Tibial artery (tissue), 4 donors: ENCODE measurements around the gene AGAP1.
"Not testable (repeated sequence)": the region's sequence is repeated elsewhere in the genome, so short reads cannot be mapped to it uniquely, and the experiment has no call there.

Source experiments
- DNase-seq, 2 donors: peaks; one replicate each; pipeline ENCODE4 v3.0.0-alpha.2; 2019
- H3K27ac ChIP-seq, 2 donors: fragments of 200-600 bp; sonication (generic) in 1 of 2; 1 replicate in 1 of 2; 2 replicates in 1 of 2; pipeline ENCODE4 v1.5.1; 2018 to 2019; ENCODE audit warnings: mild to moderate bottlenecking in 1 of 2
- H3K27me3 ChIP-seq, 2 donors: fragments of 200-600 bp; sonication (generic) in 1 of 2; one replicate each; pipeline versions ENCODE4 v1.5.1 to v1.6.0; 2016 to 2019
- H3K36me3 ChIP-seq, 3 donors: fragments of 200-600 bp; sonication (generic) in 2 of 3; one replicate each; pipeline ENCODE4 v1.5.1; 2016 to 2019; ENCODE audit warnings: mild to moderate bottlenecking in 2 of 3
- H3K4me1 ChIP-seq, 4 donors: fragments of 200-600 bp; sonication (generic) in 2 of 4; 1 replicate in 3 of 4; 2 replicates in 1 of 4; pipeline ENCODE4 v1.5.1; 2016 to 2019
- H3K4me3 ChIP-seq, 2 donors: fragments of 200-600 bp; sonication (generic) in 1 of 2; 1 replicate in 1 of 2; 2 replicates in 1 of 2; pipeline ENCODE4 v1.5.1; 2018 to 2019; ENCODE audit warnings: mild to moderate bottlenecking in 2 of 2
- H3K9me3 ChIP-seq, 3 donors: fragments of 200-600 bp; sonication (generic) in 1 of 3; one replicate each; pipeline ENCODE4 v1.5.1; 2016 to 2019
- intact Hi-C: fragments of 100-400 bp; cut with DNase I; formaldehyde crosslinking; loops from one replicate; pipeline ENCODE4 v1.15.0; 2023; ENCODE audit warnings: low total_unique reads
- TF ChIP-seq, protein P1 (sequence below), 2 experiments: fragments of 200-600 bp in 1 of 2; fragments of 450-650 bp in 1 of 2; IDR thresholded peaks; one replicate each; pipeline ENCODE4 v1.5.1; 2017 to 2019; ENCODE audit warnings: antibody characterized with exemption in 2 of 2, mild to moderate bottlenecking in 1 of 2, moderate library complexity in 1 of 2

The AGAP1 gene

DNA sequence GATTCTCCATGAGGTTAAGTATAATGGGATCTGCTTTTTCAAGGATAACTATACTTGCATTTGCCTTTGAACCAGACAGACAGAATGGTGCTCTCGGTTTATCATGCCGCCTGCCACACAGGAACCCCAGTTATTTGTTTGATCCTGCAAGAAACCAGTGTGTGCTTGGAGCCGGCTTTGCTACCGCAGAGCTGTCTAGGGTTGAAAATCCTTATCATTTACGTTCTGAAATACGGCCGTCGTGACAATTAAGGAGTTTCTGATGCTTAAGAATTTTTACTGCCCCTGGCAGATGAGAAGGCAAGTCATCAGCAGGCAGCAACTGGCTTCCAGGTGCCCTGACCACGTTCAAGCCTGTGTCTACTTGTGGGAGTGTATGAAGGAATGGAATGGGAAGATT is 562.3 kb downstream of the AGAP1 start:
- Histone ChIP-seq H3K4me1 (no peaks in the 10 kb centered on the region), H3K9me3 (peaks cover 0 to 9% (median 0%) of the 10 kb centered on the region in 3 donors), H3K36me3 (peaks cover 0 to 10% (median 9%) of the 10 kb centered on the region in 3 donors), H3K4me3 (no peak overlapping the region), H3K27me3 (no peaks in the 10 kb centered on the region), H3K27ac (no peak overlapping the region)
- intact Hi-C loops = no loop called here
- no peak for DNase-seq
- TF ChIP-seq, protein P1, sequence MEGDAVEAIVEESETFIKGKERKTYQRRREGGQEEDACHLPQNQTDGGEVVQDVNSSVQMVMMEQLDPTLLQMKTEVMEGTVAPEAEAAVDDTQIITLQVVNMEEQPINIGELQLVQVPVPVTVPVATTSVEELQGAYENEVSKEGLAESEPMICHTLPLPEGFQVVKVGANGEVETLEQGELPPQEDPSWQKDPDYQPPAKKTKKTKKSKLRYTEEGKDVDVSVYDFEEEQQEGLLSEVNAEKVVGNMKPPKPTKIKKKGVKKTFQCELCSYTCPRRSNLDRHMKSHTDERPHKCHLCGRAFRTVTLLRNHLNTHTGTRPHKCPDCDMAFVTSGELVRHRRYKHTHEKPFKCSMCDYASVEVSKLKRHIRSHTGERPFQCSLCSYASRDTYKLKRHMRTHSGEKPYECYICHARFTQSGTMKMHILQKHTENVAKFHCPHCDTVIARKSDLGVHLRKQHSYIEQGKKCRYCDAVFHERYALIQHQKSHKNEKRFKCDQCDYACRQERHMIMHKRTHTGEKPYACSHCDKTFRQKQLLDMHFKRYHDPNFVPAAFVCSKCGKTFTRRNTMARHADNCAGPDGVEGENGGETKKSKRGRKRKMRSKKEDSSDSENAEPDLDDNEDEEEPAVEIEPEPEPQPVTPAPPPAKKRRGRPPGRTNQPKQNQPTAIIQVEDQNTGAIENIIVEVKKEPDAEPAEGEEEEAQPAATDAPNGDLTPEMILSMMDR (IDR thresholded peaks at IDR 0.05) = no peak

DNA sequence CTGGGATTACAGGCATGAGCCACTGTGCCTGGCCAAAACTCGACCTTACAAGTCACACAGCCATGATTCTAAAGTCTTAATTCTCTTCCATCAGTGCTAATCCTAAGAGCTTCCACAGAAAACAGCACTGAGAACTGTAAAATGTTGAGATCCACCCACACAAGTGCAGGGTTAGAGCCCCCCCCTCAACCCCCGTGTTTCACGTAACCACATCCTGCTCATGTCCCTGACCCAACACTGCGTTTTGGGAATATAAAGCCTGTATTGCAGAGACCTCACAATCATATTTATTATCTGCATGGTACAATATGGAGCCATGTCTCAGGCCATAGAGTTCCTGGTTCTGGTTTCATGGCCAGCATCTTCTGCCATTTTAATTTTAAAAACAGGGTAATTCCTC is 563.5 kb downstream of the AGAP1 start:
- Histone ChIP-seq H3K4me3 (no peak overlapping the region), H3K4me1 (no peaks in the 10 kb centered on the region), H3K9me3 (peaks cover 0 to 9% (median 0%) of the 10 kb centered on the region in 3 donors), H3K27me3 (no peaks in the 10 kb centered on the region), H3K36me3 (peaks cover 0 to 10% (median 4%) of the 10 kb centered on the region in 3 donors), H3K27ac (no peak overlapping the region)
- TF ChIP-seq, protein P1 (IDR thresholded peaks at IDR 0.05) = no peak
- DNase-seq = no peak
- intact Hi-C loops = no loop called here

DNA sequence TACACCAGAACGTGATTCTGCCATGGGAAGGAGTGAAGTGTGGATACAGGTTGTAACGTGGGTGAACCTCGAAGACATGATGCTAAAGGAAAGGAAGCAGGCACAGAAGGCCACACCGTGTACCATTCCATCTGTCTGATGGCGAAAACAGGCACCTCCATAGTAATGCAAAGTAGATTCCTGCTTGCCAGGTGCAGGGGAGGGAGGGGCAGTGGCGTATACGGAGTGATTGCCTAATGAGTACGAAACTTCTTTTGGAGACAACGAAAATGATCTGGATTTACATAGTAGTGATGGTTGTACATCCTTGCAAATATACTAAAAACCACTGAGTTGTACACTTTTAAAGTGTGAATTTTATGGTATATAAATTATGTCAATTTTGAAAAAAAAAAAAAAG is 567.7 kb downstream of the AGAP1 start:
- intact Hi-C loops = no loop called here
- H3K4me1 ChIP-seq = no peaks in the 10 kb centered on the region

DNA sequence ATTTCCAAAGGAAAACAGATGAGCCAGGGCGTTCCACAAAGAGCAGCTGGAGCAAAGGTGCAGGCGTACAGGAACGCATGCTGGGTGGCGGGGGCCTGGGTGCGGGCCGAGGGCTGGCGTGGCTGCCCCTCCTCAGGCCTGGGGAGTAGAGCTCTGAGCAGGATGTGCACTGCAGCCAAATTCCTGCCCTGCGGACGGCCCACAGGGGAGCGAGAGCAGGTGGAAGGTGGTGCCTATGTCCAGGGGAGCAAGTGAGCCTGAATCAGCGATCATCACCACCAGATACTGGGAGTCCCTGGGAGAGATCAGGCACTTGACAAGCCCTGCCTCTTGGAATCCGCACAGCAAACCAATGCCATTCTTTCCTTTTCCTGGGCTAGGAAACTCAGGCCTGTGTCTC is 568.1 kb downstream of the AGAP1 start:
- H3K9me3 ChIP-seq = peaks cover 0 to 9% (median 0%) of the 10 kb centered on the region in 3 donors
- no peak overlapping the region for H3K27ac ChIP-seq
- no peak for DNase-seq
- intact Hi-C loops = no loop called here
- no peaks in the 10 kb centered on the region for H3K4me1 ChIP-seq
- peaks cover 0 to 10% (median 6%) of the 10 kb centered on the region in 3 donors for H3K36me3 ChIP-seq
- TF ChIP-seq, protein P1 (IDR thresholded peaks at IDR 0.05) = no peak
- H3K4me3 ChIP-seq = no peak overlapping the region
- no peaks in the 10 kb centered on the region for H3K27me3 ChIP-seq

More for the DNA sequence above, 567.7 kb downstream of the AGAP1 start:
- H3K27ac ChIP-seq = no peak overlapping the region
- H3K9me3 ChIP-seq = peaks cover 0 to 9% (median 0%) of the 10 kb centered on the region in 3 donors
- TF ChIP-seq, protein P1 (IDR thresholded peaks at IDR 0.05) = no peak
- H3K27me3 ChIP-seq = no peaks in the 10 kb centered on the region
- H3K36me3 ChIP-seq = peaks cover 0 to 10% (median 6%) of the 10 kb centered on the region in 3 donors
- no peak overlapping the region for H3K4me3 ChIP-seq
- DNase-seq = no peak

DNA sequence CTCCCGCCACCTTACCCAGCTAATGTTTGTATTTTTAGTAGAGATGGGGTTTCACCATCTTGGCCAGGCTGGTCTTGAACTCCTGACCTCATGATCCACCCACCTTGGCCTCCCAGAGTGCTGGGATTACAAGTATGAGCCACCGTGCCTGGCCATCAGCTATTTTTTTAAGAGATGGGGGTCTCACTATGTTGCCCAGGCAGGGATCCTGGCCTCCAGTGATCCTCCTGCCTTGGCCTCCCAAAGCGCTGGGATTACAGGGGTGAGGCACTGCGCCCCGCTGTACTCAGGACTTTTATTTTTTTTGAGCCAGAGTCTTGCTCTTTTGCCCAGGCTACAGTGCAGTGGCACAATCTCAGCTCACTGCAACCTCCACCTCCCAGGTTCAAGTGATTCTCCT is 569.0 kb downstream of the AGAP1 start:
- H3K27me3 ChIP-seq, H3K4me1 ChIP-seq, DNase-seq, H3K9me3 ChIP-seq, H3K27ac ChIP-seq, H3K4me3 ChIP-seq, H3K36me3 ChIP-seq, intact Hi-C loops: not testable (repeated sequence)

DNA sequence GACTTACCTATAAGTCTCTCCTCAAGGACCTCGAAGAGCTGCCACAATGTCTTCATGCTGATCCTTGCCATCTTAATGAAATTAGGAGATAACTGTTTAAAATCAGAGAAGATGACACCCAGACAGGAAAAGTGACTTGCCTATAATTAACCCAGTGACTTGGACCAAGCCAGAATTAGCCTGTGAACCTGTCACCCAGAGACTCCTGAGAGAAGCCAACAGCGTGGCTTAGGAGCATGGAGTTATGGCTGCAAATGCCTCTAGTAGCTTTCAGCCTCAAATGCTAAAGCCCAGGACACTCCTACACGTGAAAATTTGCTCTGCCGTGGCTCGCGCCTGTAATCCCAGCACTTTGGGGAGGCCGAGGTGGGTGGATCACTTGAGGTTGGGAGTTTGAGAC is 570.2 kb downstream of the AGAP1 start:
- intact Hi-C loops = no loop called here
- DNase-seq = no peak
- H3K4me3 ChIP-seq = no peak overlapping the region
- H3K27ac ChIP-seq = no peak overlapping the region
- peaks cover 0 to 6% (median 0%) of the 10 kb centered on the region in 3 donors for H3K36me3 ChIP-seq
- no peaks in the 10 kb centered on the region for H3K9me3 ChIP-seq
- no peaks in the 10 kb centered on the region for H3K27me3 ChIP-seq
- TF ChIP-seq, protein P1 (IDR thresholded peaks at IDR 0.05) = no peak
- no peaks in the 10 kb centered on the region for H3K4me1 ChIP-seq
